ENCODE results near the gene SEC31B. TPM values are rescaled to one million over a fixed set of nuclear protein-coding genes. Genes with fewer than 3 reads are reported as not detected.

SEC31B gene
- total RNA-seq, 6 experiments from 2014 or later, result 2.3 to 4.1 (median 2.5) TPM

- Mint-ChIP-seq H3K27me3 (ENCODE audit: insufficient read depth) (peaks cover 28% of the 10 kb centered on the region), H3K4me1 (ENCODE audit: low read depth) (no peaks in the 10 kb centered on the region), H3K36me3 (ENCODE audit: low read depth) (peaks cover 4% of the 10 kb centered on the region; the same call in 1 of the 2 replicates), H3K4me3 (no peak overlapping the region), H3K9me3 (peaks cover 5% of the 10 kb centered on the region; the same call in 1 of the 2 replicates), H3K27ac (no peak overlapping the region)
- DNase-seq, result no peak
- no peak for TF ChIP-seq CTCF (IDR thresholded peaks at IDR 0.05)
Observed at GRCh38 chr10:100447663-100448062, 72.0 kb downstream of the SEC31B start.

- no peaks in the 10 kb centered on the region for H3K4me1 Mint-ChIP-seq (ENCODE audit: low read depth)
- no peak overlapping the region for H3K4me3 Mint-ChIP-seq
- H3K27me3 Mint-ChIP-seq (ENCODE audit: insufficient read depth), result peaks cover 21% of the 10 kb centered on the region
- no peak for DNase-seq
- TF ChIP-seq CTCF (IDR thresholded peaks at IDR 0.05), result no peak
- no peak overlapping the region for H3K27ac Mint-ChIP-seq
- peaks cover 5% of the 10 kb centered on the region; the same call in 1 of the 2 replicates for H3K9me3 Mint-ChIP-seq
- peaks cover 4% of the 10 kb centered on the region; the same call in 1 of the 2 replicates for H3K36me3 Mint-ChIP-seq (ENCODE audit: low read depth)
Observed at GRCh38 chr10:100446130-100446761, 73.4 kb downstream of the SEC31B start.

- H3K36me3 Mint-ChIP-seq (ENCODE audit: low read depth), result peaks cover 4% of the 10 kb centered on the region; the same call in 1 of the 2 replicates
- H3K4me1 Mint-ChIP-seq (ENCODE audit: low read depth), result no peaks in the 10 kb centered on the region
- peaks cover 26% of the 10 kb centered on the region for H3K27me3 Mint-ChIP-seq (ENCODE audit: insufficient read depth)
- no peak for TF ChIP-seq CTCF (IDR thresholded peaks at IDR 0.05)
- no peak for DNase-seq
- no peak overlapping the region for H3K27ac Mint-ChIP-seq
- peaks cover 5% of the 10 kb centered on the region; the same call in 1 of the 2 replicates for H3K9me3 Mint-ChIP-seq
- no peak overlapping the region for H3K4me3 Mint-ChIP-seq
Observed at GRCh38 chr10:100442548-100442947, 77.1 kb downstream of the SEC31B start.

DNA sequence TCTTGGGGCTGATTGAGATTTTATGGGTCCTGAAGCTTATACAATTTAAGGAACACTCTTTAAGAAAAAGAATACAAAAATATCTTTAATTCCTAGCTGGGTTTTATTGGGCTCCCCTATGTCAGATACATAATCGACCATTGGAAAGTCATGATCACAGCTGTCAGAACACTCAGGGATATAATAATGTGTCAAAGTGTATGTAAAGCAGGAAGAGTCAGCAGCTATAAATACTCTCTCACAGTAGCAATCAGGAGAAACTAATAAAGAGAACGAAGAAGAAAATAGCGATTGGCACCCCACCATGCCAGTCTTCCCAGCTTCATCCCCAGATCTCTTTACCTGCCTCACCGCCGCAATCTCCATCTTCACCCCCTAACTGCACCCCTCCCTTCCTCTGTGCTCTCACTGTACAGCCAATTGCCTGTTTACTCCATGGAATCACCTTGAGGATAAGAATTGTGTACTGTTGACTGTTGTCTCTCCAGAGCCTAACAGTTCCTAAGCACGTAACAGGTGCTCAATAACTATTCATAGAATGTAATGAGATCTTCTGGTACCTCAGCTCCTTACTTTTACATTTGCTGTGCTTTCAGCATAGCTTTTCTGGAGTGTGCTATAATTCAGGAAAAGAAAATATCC, 80.9 kb downstream of the SEC31B start:
- Mint-ChIP-seq H3K4me1 (ENCODE audit: low read depth) (no peaks in the 10 kb centered on the region), H3K4me3 (no peak overlapping the region), H3K9me3 (no peaks in the 10 kb centered on the region), H3K27ac (no peak overlapping the region), H3K36me3 (ENCODE audit: low read depth) (no peaks in the 10 kb centered on the region), H3K27me3 (ENCODE audit: insufficient read depth) (peaks cover 26% of the 10 kb centered on the region)
- no peak for DNase-seq
- TF ChIP-seq CTCF (IDR thresholded peaks at IDR 0.05), result no peak

Other genes with a start within 250 kb of the SEC31B start
- gene BLOC1S2, start 233.2 kb downstream of the SEC31B start, total RNA-seq (2021; fragmentation: NEBNext Ultra II Directional; extraction: Animal tissue kit (Norgen Biotek cat#: 25700)), result 10 to 100 TPM; 52.4 to 62.1 (median 55.0) TPM
- gene PKD2L1, start 189.6 kb downstream of the SEC31B start, total RNA-seq (2021; fragmentation: NEBNext Ultra II Directional; extraction: Animal tissue kit (Norgen Biotek cat#: 25700)), result not detected
- gene SCD, start 172.6 kb downstream of the SEC31B start, total RNA-seq (2021; fragmentation: NEBNext Ultra II Directional; extraction: Animal tissue kit (Norgen Biotek cat#: 25700)), result 10 to 100 TPM; 11.5 to 16.8 (median 14.9) TPM
- not detected for gene WNT8B, start 56.9 kb downstream of the SEC31B start, total RNA-seq (2021; fragmentation: NEBNext Ultra II Directional; extraction: Animal tissue kit (Norgen Biotek cat#: 25700))
- gene NDUFB8, start 10.0 kb upstream of the SEC31B start, total RNA-seq (2021; fragmentation: NEBNext Ultra II Directional; extraction: Animal tissue kit (Norgen Biotek cat#: 25700)), result 100 to 1,000 TPM; 167 to 222 (median 198) TPM
- gene HIF1AN, start 16.1 kb upstream of the SEC31B start, total RNA-seq (2021; fragmentation: NEBNext Ultra II Directional; extraction: Animal tissue kit (Norgen Biotek cat#: 25700)), result 10 to 100 TPM; 58.2 to 65.2 (median 58.9) TPM
- not detected for gene PAX2, start 225.7 kb upstream of the SEC31B start, total RNA-seq (2021; fragmentation: NEBNext Ultra II Directional; extraction: Animal tissue kit (Norgen Biotek cat#: 25700))

All from HFFc6 (cell line).